DND-41 (cell line): ENCODE data around the gene LCE2B.

Source experiments
- EZH2 ChIP-seq: IDR thresholded peaks from 3 replicates; pipeline ENCODE4 v1.6.1; 2012; ENCODE audit warnings: borderline replicate concordance, low read depth, mild to moderate bottlenecking, moderate library complexity, low read length, inconsistent platforms; ENCODE audit not compliant: severe bottlenecking
- TF ChIP-seq, protein P1 (sequence below): IDR thresholded peaks from 2 replicates; pipeline ENCODE4 v1.5.1; 2012; ENCODE audit warnings: borderline replicate concordance, low read length, moderate library complexity, mild to moderate bottlenecking; ENCODE audit not compliant: poor library complexity, severe bottlenecking; ENCODE audit errors: extremely low read depth

DNA sequence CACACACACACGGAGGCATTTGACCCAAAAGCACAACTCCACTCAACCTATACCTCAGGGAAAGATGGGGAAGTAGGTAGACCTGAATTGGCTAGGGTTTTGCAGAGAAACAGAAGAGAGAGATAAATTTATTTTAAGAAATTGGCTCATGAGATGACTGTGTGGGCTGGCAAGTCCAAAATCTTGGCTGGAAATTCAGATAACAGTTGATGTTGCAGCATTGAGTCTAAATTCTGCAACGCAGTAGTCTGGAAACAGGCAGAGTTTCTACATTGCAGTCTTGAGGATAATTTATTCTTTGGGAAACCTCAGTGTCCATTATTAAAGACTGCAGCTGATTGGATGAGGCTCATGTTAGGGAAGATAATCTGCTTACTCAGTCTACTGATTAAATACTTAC, 4.3 kb upstream of the LCE2B start:
- TF ChIP-seq, protein P1, sequence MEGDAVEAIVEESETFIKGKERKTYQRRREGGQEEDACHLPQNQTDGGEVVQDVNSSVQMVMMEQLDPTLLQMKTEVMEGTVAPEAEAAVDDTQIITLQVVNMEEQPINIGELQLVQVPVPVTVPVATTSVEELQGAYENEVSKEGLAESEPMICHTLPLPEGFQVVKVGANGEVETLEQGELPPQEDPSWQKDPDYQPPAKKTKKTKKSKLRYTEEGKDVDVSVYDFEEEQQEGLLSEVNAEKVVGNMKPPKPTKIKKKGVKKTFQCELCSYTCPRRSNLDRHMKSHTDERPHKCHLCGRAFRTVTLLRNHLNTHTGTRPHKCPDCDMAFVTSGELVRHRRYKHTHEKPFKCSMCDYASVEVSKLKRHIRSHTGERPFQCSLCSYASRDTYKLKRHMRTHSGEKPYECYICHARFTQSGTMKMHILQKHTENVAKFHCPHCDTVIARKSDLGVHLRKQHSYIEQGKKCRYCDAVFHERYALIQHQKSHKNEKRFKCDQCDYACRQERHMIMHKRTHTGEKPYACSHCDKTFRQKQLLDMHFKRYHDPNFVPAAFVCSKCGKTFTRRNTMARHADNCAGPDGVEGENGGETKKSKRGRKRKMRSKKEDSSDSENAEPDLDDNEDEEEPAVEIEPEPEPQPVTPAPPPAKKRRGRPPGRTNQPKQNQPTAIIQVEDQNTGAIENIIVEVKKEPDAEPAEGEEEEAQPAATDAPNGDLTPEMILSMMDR, result no peak
- TF ChIP-seq EZH2, result no peak
